ENCODE measurements around the gene PPP1R13B. TPM values are rescaled to one million over a fixed set of nuclear protein-coding genes. Genes with fewer than 3 reads are reported as not detected.

PPP1R13B gene
- total RNA-seq, 6 experiments from 2014 or later = 9.2 to 22.4 (median 13.9) TPM

GRCh38 chr14:103697206-103697602, 150.2 kb downstream of the PPP1R13B start:
- TF ChIP-seq POLR2A (IDR thresholded peaks at IDR 0.05) (no peak), CTCF (IDR thresholded peaks at IDR 0.05) (no peak)
- WGBS (ENCODE audit: insufficient coverage, low coverage, low lambda C conversion rate, missing lambda C conversion rate) = 47% methylated on average over 3 of the region's 3 CpGs
- Histone ChIP-seq H3K27ac (no peak overlapping the region), H3K4me3 (no peak overlapping the region), H3K4me1 (peaks cover 0 to 30% (median 13%) of the 10 kb centered on the region in 4 donors), H3K9me3 (no peaks in the 10 kb centered on the region), H3K27me3 (no peaks in the 10 kb centered on the region), H3K36me3 (peaks cover 0 to 28% (median 14%) of the 10 kb centered on the region in 4 donors)
- no peak for DNase-seq
- intact Hi-C loops (cut with DNase I) = no loop called here
- no peak for ATAC-seq

DNA sequence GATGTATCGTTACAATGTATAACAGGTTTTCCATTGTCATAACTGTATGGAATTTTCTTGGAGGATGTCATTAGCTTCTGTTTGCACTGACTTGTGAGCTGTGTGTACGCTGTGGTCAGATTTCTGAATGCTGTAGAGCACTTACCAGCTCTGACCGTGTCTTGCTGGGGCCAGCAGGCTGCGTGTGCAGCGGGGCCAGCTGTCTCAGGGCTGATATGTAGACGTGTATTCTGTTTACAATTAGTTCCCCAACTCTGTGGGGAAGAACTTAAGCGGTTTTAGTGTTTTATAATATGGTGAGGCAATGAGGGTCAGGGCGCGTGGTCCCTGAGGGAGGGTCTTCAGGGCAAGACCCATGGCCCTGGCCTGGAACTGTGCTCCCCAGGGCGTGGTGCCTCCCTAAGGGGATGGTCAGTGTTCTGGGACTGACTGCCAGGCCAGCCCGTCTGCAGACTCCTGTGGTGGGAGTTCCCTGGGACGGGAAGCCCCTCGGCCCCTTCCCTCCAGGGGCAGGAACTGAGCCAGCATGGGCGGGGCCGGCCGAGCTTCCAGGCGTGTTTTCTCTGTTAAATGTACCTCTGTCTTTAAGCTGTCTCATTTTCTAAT, 150.8 kb downstream of the PPP1R13B start:
- Histone ChIP-seq H3K27me3 (no peaks in the 10 kb centered on the region), H3K27ac (no peak overlapping the region), H3K4me3 (no peak overlapping the region), H3K4me1 (peaks cover 0 to 28% (median 10%) of the 10 kb centered on the region in 4 donors), H3K9me3 (no peaks in the 10 kb centered on the region), H3K36me3 (peaks cover 0 to 30% (median 13%) of the 10 kb centered on the region in 4 donors)
- DNase-seq (no peak), ATAC-seq (no peak)
- 56% methylated on average over 6 of the region's 17 CpGs for WGBS (ENCODE audit: insufficient coverage, low coverage, low lambda C conversion rate, missing lambda C conversion rate)
- intact Hi-C loops (cut with DNase I) = no loop called here
- TF ChIP-seq POLR2A (IDR thresholded peaks at IDR 0.05) (no peak), CTCF (IDR thresholded peaks at IDR 0.05) (no peak)

GRCh38 chr14:103696070-103696402, 151.3 kb downstream of the PPP1R13B start:
- peaks cover 0 to 30% (median 13%) of the 10 kb centered on the region in 4 donors for H3K36me3 ChIP-seq

DNA sequence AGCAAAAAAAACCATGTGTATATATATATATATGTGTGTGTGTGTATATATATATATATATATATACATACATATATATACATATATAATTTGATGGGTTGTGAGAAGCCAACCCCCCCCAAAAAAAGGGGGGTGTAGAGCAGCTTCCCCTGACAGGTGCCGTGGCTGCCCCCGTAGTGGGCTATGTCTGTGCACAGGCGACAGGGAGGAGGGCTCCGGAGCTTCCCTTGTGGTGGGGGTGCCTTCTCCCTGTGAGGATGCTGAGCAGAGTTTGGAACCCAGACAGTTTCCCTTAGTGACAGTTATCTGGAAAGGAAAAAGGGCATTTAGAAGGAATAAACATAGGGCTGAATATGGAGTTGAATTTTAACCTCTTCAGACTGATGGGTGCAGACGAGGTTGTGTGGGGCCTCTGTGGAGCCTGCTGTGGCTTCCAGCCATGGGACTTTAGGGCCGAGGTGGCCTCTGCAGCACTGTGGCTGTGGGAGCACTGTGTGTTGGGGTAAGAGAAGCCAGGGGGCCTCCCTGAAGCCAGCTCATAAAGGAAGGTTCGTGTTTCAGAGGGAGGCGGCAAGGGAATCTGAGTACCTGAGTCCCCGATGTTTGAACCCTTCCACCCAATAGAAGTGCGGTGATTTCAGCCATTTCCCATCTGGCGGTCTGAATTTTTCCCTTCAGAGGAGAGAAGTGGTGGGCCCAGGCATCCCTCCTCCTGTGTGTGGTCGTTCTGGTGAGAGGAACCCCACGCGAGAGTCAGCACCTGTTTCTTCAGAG, 151.9 kb downstream of the PPP1R13B start:
- intact Hi-C loops (cut with DNase I) = no loop called here
- H3K27ac ChIP-seq = no peak overlapping the region

More at GRCh38 chr14:103696070-103696402, 151.3 kb downstream of the PPP1R13B start:
- no peak for TF ChIP-seq CTCF (IDR thresholded peaks at IDR 0.05)
- TF ChIP-seq POLR2A (IDR thresholded peaks at IDR 0.05) = no peak
- Histone ChIP-seq H3K4me3 (no peak overlapping the region), H3K27ac (no peak overlapping the region), H3K4me1 (peaks cover 0 to 23% (median 7%) of the 10 kb centered on the region in 4 donors), H3K9me3 (no peaks in the 10 kb centered on the region), H3K27me3 (no peaks in the 10 kb centered on the region)
- DNase-seq (no peak), ATAC-seq (no peak)
- WGBS (ENCODE audit: insufficient coverage, low coverage, low lambda C conversion rate, missing lambda C conversion rate) = 46% methylated on average over 5 of the region's 13 CpGs
- intact Hi-C loops (cut with DNase I) = no loop called here

More for the DNA sequence above, 151.9 kb downstream of the PPP1R13B start:
- 58% methylated on average over 4 of the region's 14 CpGs for WGBS (ENCODE audit: insufficient coverage, low coverage, low lambda C conversion rate, missing lambda C conversion rate)
- no peak for ATAC-seq
- Histone ChIP-seq H3K27me3 (no peaks in the 10 kb centered on the region), H3K9me3 (no peaks in the 10 kb centered on the region), H3K4me3 (no peak overlapping the region), H3K36me3 (peaks cover 0 to 30% (median 13%) of the 10 kb centered on the region in 4 donors), H3K4me1 (peaks cover 0 to 18% (median 4%) of the 10 kb centered on the region in 4 donors)
- no peak for DNase-seq
- TF ChIP-seq CTCF (IDR thresholded peaks at IDR 0.05) = no peak
- TF ChIP-seq POLR2A (IDR thresholded peaks at IDR 0.05) = no peak
